MM.1S (cell line): ENCODE measurements around the gene PRMT1.

Source experiments
- DNase-seq: peaks from one replicate; pipeline ENCODE4 v3.0.0-alpha.2; 2015
- H2AFZ ChIP-seq: fragments of 300-600 bp; sonication (generic); 2 replicates; pipeline ENCODE4 v1.6.0; 2016; ENCODE audit warnings: antibody characterized with exemption, low read length
- H3F3A ChIP-seq: fragments of 300-600 bp; sonication (generic); 2 replicates; pipeline ENCODE4 v1.6.1; 2016; ENCODE audit warnings: mild to moderate bottlenecking, antibody characterized with exemption, low read length, moderate library complexity, mixed read lengths; ENCODE audit not compliant: insufficient read depth
- H3K27ac ChIP-seq: fragments of 300-600 bp; sonication (generic); 2 replicates; pipeline ENCODE4 v1.5.1; 2016; ENCODE audit warnings: mild to moderate bottlenecking, low read length
- H3K27me3 ChIP-seq: fragments of 300-600 bp; sonication (generic); replicated peaks from 2 replicates; pipeline ENCODE4 v1.6.0; 2016; ENCODE audit warnings: low read length; ENCODE audit not compliant: insufficient read depth
- H3K36me3 ChIP-seq: fragments of 300-600 bp; sonication (generic); replicated peaks from 2 replicates; pipeline ENCODE4 v1.6.1; 2016; ENCODE audit warnings: mild to moderate bottlenecking, low read length, mixed read lengths; ENCODE audit not compliant: insufficient read depth
- H3K4me1 ChIP-seq: fragments of 300-600 bp; sonication (generic); 2 replicates; pipeline ENCODE4 v1.6.1; 2016; ENCODE audit warnings: low read length, mixed read lengths
- H3K4me2 ChIP-seq: fragments of 300-600 bp; sonication (generic); 2 replicates; pipeline ENCODE4 v1.6.0; 2016; ENCODE audit warnings: low read depth, low read length
- H3K4me3 ChIP-seq: fragments of 300-600 bp; sonication (generic); 2 replicates; pipeline ENCODE4 v1.5.1; 2016; ENCODE audit warnings: low read length, mixed read lengths
- H3K79me2 ChIP-seq: fragments of 300-600 bp; sonication (generic); 2 replicates; pipeline ENCODE4 v1.6.1; 2016; ENCODE audit warnings: mixed run types, low read length, mixed read lengths
- H3K9ac ChIP-seq: fragments of 300-600 bp; sonication (generic); 2 replicates; pipeline ENCODE4 v1.6.1; 2016; ENCODE audit warnings: low read length, mixed read lengths
- H3K9me2 ChIP-seq: fragments of 300-600 bp; sonication (generic); replicated peaks from 2 replicates; pipeline ENCODE4 v1.6.1; 2016; ENCODE audit warnings: mild to moderate bottlenecking, low read length, mixed read lengths; ENCODE audit not compliant: insufficient read depth
- H3K9me3 ChIP-seq: fragments of 300-600 bp; sonication (generic); replicated peaks from 2 replicates; pipeline ENCODE4 v1.6.1; 2016; ENCODE audit warnings: mild to moderate bottlenecking, low read length, mixed read lengths; ENCODE audit not compliant: insufficient read depth
- H4K20me1 ChIP-seq: fragments of 300-600 bp; sonication (generic); 2 replicates; pipeline ENCODE4 v1.6.1; 2016; ENCODE audit warnings: mild to moderate bottlenecking, low read length, moderate library complexity, mixed read lengths; ENCODE audit not compliant: insufficient read depth
- EZH2 ChIP-seq: fragments of 300-600 bp; sonication (generic); optimal IDR thresholded peaks from 2 replicates; pipeline ENCODE3; 2017; ENCODE audit warnings: low read depth, mild to moderate bottlenecking, antibody characterized with exemption, low read length, mixed read lengths
- EZH2phosphoT487 ChIP-seq: fragments of 300-600 bp; sonication (generic); IDR thresholded peaks from 2 replicates; pipeline ENCODE4 v1.6.1; 2018; ENCODE audit warnings: antibody characterized with exemption, low read length
- TF ChIP-seq, protein P1 (sequence below): fragments of 300-600 bp; sonication (generic); IDR thresholded peaks from 2 replicates; pipeline ENCODE4 v1.5.1; 2016; ENCODE audit warnings: antibody characterized with exemption, low read length, mixed read lengths

PRMT1 gene

DNA sequence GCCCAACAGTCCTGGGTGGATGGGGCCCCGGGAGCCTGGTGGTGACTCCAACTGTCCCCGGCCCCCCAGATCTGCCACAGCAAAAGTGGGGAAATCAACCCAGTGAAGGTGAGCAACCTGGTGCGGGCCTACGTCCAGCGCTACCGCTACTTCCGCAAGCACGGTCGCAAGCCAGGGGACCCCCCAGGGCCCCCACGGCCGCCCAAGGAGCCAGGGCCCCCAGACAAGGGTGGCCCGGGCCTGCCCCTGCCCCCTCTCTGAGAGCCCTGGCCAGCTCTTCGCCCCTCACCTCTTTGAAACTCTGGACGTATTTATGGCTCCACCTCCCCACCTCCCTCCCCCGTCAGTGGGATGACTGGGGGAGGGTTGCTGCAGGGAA, 18.9 kb upstream of the PRMT1 start:
- TF ChIP-seq EZH2 (no peak), EZH2phosphoT487 (no peak)
- TF ChIP-seq, protein P1, sequence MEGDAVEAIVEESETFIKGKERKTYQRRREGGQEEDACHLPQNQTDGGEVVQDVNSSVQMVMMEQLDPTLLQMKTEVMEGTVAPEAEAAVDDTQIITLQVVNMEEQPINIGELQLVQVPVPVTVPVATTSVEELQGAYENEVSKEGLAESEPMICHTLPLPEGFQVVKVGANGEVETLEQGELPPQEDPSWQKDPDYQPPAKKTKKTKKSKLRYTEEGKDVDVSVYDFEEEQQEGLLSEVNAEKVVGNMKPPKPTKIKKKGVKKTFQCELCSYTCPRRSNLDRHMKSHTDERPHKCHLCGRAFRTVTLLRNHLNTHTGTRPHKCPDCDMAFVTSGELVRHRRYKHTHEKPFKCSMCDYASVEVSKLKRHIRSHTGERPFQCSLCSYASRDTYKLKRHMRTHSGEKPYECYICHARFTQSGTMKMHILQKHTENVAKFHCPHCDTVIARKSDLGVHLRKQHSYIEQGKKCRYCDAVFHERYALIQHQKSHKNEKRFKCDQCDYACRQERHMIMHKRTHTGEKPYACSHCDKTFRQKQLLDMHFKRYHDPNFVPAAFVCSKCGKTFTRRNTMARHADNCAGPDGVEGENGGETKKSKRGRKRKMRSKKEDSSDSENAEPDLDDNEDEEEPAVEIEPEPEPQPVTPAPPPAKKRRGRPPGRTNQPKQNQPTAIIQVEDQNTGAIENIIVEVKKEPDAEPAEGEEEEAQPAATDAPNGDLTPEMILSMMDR, result no peak
- no peak for DNase-seq
- Histone ChIP-seq H2AFZ (no peak overlapping the region), H3K79me2 (peaks cover 15% of the 10 kb centered on the region), H3K9me2 (no peaks in the 10 kb centered on the region), H3K4me3 (no peak overlapping the region), H3K27ac (no peak overlapping the region), H3K9ac (no peak overlapping the region), H3K4me2 (no peak overlapping the region), H3K27me3 (no peaks in the 10 kb centered on the region), H4K20me1 (no peaks in the 10 kb centered on the region), H3K9me3 (no peaks in the 10 kb centered on the region), H3K4me1 (peaks cover 6% of the 10 kb centered on the region), H3F3A (peaks cover 4% of the 10 kb centered on the region; the same call in 1 of the 2 replicates), H3K36me3 (no peaks in the 10 kb centered on the region; the same call in 1 of the 2 replicates)

DNA sequence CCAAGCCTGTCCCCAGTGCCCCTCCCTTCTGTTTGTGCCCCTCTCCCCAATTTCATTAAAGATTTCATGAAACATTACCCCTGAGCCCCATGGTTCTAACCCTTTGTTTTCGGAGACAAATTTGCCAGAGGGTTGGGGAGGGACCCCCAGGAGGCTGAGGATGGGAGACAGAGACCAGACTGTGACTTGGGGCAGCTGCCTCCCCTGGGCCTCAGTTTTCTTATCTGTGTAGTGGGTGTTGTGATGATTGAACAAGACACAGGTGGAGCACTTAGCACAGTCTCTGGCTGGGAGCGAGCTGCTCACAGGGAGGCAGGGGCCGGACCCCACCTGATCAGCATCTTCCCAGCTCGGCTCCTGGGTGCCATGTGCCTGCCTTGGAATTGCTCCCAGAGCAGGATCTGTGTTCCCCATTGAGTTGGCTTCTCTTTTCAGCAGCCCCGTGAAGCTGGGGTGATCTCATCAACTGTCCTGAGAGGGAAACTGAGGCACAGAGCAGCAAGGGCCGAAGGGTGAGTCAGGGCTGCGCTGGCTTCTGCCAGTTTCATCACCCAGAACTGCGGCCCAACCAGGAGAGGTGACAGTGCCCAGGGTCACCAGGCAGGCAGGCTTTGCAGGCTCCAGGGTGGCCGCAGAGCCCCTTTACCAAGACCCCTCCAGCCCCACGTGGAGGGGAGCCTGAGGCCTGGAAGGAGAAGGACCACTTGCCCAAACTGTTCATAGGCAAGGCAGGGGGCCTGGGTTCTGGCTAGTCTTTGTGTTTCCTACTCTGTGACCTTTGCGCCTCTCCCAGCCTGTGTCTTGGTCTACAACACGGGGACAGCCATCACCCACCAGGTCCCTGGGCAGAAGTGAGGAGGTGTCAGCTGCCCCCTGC, 18.3 kb upstream of the PRMT1 start:
- Histone ChIP-seq H3K27ac (no peak overlapping the region), H3F3A (peaks cover 11% of the 10 kb centered on the region), H3K36me3 (no peaks in the 10 kb centered on the region; the same call in 1 of the 2 replicates), H4K20me1 (no peaks in the 10 kb centered on the region), H3K9me3 (no peaks in the 10 kb centered on the region), H3K79me2 (peaks cover 19% of the 10 kb centered on the region), H3K4me3 (no peak overlapping the region), H3K9me2 (no peaks in the 10 kb centered on the region), H3K4me1 (peaks cover 9% of the 10 kb centered on the region), H3K9ac (no peak overlapping the region), H2AFZ (no peak overlapping the region), H3K4me2 (no peak overlapping the region), H3K27me3 (no peaks in the 10 kb centered on the region)
- DNase-seq, result no peak
- no peak for TF ChIP-seq EZH2phosphoT487
- TF ChIP-seq, protein P1, result no peak
- no peak for TF ChIP-seq EZH2

DNA sequence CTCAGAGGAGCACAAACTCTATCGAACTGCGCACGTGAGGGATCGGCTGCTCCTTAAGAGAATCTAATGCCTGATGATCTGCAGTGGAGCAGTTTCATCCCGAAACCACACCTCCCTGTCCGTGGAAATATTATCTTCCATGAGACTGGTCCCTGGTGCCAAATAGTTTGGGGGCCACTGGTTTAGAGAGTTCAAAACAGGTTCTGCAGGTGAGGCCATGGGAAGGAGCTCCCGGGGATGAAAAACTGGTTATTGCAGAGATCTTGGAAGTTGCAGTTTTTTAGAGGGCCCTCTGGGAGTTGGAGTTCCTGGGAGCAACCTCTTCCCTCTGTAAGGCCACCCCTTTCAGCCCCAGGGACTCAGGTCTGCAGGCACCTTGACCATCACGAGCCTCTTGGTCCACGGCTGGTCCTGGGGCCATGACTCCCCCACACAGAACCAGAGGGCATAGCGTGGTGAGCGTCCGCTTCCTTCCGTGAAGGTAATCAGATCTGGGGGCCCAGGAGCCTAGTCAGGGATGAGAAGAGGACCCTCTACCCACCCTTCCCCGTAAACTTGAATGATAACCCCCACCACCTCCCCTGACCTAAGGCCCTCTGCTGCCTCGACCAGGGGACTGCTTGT, 16.6 kb upstream of the PRMT1 start:
- no peak for TF ChIP-seq EZH2phosphoT487
- TF ChIP-seq EZH2, result no peak
- TF ChIP-seq, protein P1, result no peak
- Histone ChIP-seq H3K9me2 (no peaks in the 10 kb centered on the region), H3K9me3 (no peaks in the 10 kb centered on the region), H3K4me3 (no peak overlapping the region), H3K36me3 (no peaks in the 10 kb centered on the region; the same call in 1 of the 2 replicates), H3K27ac (no peak overlapping the region), H3K4me1 (peaks cover 9% of the 10 kb centered on the region), H2AFZ (no peak overlapping the region), H3K9ac (no peak overlapping the region), H3K4me2 (no peak overlapping the region), H3K27me3 (no peaks in the 10 kb centered on the region), H3K79me2 (peaks cover 29% of the 10 kb centered on the region), H4K20me1 (no peaks in the 10 kb centered on the region), H3F3A (peaks cover 28% of the 10 kb centered on the region)
- no peak for DNase-seq
